MCF 10A (cell line): ENCODE measurements around the gene INPP5E. TPM values are rescaled to one million over a fixed set of nuclear protein-coding genes. Genes with fewer than 3 reads are reported as not detected.
"Not testable (repeated sequence)": the region's sequence is repeated elsewhere in the genome, so short reads cannot be mapped to it uniquely, and the experiment has no call there.

Experiments used
- BruUV-seq: library from RNA; stranded (reverse); fragments of 400-500 nt; replicated peaks from 2 replicates; lab custom pipeline; 2021; lab: Mats Ljungman, UMichigan
- CTCF ChIA-PET: fragments of 300-600 bp; sonication (Branson Sonifier 250); formaldehyde crosslinking; extraction: SDS; loops from one replicate; lab custom pipeline; 2021; ENCODE audit warnings: antibody characterized with exemption, inconsistent platforms; lab: Yijun Ruan, JAX
- POLR2A ChIA-PET: fragments of 300-600, 350-650 bp; sonication (Branson Sonifier 250); formaldehyde crosslinking; extraction: SDS; loops from one replicate; lab custom pipeline; 2020; ENCODE audit warnings: antibody characterized with exemption, inconsistent platforms; lab: Yijun Ruan, JAX
- DNase-seq: peaks from one replicate; pipeline ENCODE4 v3.0.0-alpha.2; 2018; ENCODE audit not compliant: unreplicated experiment
- H3K27ac Mint-ChIP-seq: one replicate; pipeline ENCODE4 v1.8.0; 2022; ENCODE audit warnings: mild to moderate bottlenecking, low read depth, mixed read lengths; ENCODE audit not compliant: unreplicated experiment
- H3K27me3 Mint-ChIP-seq: one replicate; pipeline ENCODE4 v1.8.0; 2022; ENCODE audit warnings: mixed read lengths; ENCODE audit not compliant: insufficient read depth, unreplicated experiment
- H3K36me3 Mint-ChIP-seq: one replicate; pipeline ENCODE4 v1.8.0; 2022; ENCODE audit warnings: mild to moderate bottlenecking, moderate library complexity, mixed read lengths; ENCODE audit not compliant: insufficient read depth, unreplicated experiment
- H3K4me1 Mint-ChIP-seq: one replicate; pipeline ENCODE4 v1.8.0; 2022; ENCODE audit warnings: mixed read lengths; ENCODE audit not compliant: insufficient read depth, unreplicated experiment
- H3K4me3 Mint-ChIP-seq: one replicate; pipeline ENCODE4 v1.8.0; 2022; ENCODE audit warnings: mild to moderate bottlenecking, moderate library complexity, mixed read lengths; ENCODE audit not compliant: unreplicated experiment
- H3K9me3 Mint-ChIP-seq: one replicate; pipeline ENCODE4 v1.8.0; 2022; ENCODE audit warnings: mixed read lengths; ENCODE audit not compliant: unreplicated experiment
- intact Hi-C: fragments of 100-400 bp; cut with micrococcal nuclease; formaldehyde crosslinking; loops from 2 replicates; pipeline ENCODE4 v1.14.1; 2022
- total RNA-seq: library from RNA; stranded (reverse); gene quantifications from 2 replicates; pipeline ENCODE4 v1.2.3, GENCODE V29; 2022
- TF ChIP-seq, protein P1 (sequence below): fragments of 200-600 bp; IDR thresholded peaks from one replicate; pipeline ENCODE4 v1.8.0; 2022; ENCODE audit warnings: antibody characterized with exemption, mild to moderate bottlenecking; ENCODE audit not compliant: unreplicated experiment

Gene INPP5E
- total RNA-seq, 1 experiment from 2014 or later = 16.3 TPM

GRCh38 chr9:136409557-136410455, 29.8 kb downstream of the INPP5E start:
- intact Hi-C loops = no loop called here
- DNase-seq = peak; percentile 46
- TSS peak; percentile 54 for BruUV-seq
- Mint-ChIP-seq H3K4me3 (peak overlapping the region; percentile 96), H3K36me3 (peaks cover 65% of the 10 kb centered on the region), H3K9me3 (no peaks in the 10 kb centered on the region), H3K27me3 (no peaks in the 10 kb centered on the region), H3K4me1 (peaks cover 19% of the 10 kb centered on the region), H3K27ac (peak overlapping the region; percentile 97)
- POLR2A ChIA-PET = interaction anchor here (0.5 to 5.1 kb wide), 17 partner anchors 8 to 814 kb away, joined by 3 to 37 read pairs (median 3); partner anchors contain the start of genes DNLZ, INPP5E, SNAPC4 and TMEM141
- TF ChIP-seq, protein P1, sequence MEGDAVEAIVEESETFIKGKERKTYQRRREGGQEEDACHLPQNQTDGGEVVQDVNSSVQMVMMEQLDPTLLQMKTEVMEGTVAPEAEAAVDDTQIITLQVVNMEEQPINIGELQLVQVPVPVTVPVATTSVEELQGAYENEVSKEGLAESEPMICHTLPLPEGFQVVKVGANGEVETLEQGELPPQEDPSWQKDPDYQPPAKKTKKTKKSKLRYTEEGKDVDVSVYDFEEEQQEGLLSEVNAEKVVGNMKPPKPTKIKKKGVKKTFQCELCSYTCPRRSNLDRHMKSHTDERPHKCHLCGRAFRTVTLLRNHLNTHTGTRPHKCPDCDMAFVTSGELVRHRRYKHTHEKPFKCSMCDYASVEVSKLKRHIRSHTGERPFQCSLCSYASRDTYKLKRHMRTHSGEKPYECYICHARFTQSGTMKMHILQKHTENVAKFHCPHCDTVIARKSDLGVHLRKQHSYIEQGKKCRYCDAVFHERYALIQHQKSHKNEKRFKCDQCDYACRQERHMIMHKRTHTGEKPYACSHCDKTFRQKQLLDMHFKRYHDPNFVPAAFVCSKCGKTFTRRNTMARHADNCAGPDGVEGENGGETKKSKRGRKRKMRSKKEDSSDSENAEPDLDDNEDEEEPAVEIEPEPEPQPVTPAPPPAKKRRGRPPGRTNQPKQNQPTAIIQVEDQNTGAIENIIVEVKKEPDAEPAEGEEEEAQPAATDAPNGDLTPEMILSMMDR = no peak
- CTCF ChIA-PET = interaction anchor here (0.6 to 1.7 kb wide), 5 partner anchors 9 to 74 kb away, joined by 3 to 14 read pairs (median 3); no protein-coding TSS in a partner anchor

DNA sequence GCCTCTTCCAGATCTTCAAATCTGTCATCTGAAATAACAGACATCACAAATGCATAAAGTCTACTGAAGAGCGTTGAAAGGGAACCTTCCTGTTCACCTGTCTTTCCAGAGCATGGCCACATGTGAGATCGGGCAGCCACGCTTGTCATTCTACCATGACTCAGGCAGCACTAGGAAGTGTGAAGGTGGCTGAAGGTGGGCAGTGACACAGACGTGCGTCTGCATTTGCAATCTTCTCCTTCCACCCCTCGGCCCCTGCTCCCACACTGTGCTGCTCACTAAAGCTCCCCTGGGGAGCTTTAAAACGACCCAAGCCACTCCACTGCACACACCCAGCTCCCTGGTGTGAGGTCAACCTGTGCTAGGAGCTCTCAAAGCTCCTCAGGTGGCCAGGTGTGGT, 31.7 kb downstream of the INPP5E start:
- no peak overlapping the region for H3K27ac Mint-ChIP-seq
- H3K4me3 Mint-ChIP-seq = no peak overlapping the region
- peaks cover 19% of the 10 kb centered on the region for H3K4me1 Mint-ChIP-seq
- CTCF ChIA-PET = interaction anchor here (0.6 kb wide), 2 partner anchors 41 to 65 kb away, joined by 3 read pairs; no protein-coding TSS in a partner anchor
- POLR2A ChIA-PET = no interaction called here
- no TSS peak for BruUV-seq
- H3K9me3 Mint-ChIP-seq = no peaks in the 10 kb centered on the region
- peaks cover 58% of the 10 kb centered on the region for H3K36me3 Mint-ChIP-seq
- TF ChIP-seq, protein P1 = no peak
- intact Hi-C loops = no loop called here
- H3K27me3 Mint-ChIP-seq = no peaks in the 10 kb centered on the region
- DNase-seq = no peak

GRCh38 chr9:136407061-136407460, 32.6 kb downstream of the INPP5E start:
- Mint-ChIP-seq H3K36me3 (peaks cover 54% of the 10 kb centered on the region), H3K4me1 (peaks cover 18% of the 10 kb centered on the region)
- H3K9me3 Mint-ChIP-seq, H3K27ac Mint-ChIP-seq, BruUV-seq, H3K27me3 Mint-ChIP-seq, H3K4me3 Mint-ChIP-seq, intact Hi-C loops, DNase-seq: not testable (repeated sequence)
- ChIA-PET POLR2A (interaction anchor here (0.6 kb wide), 1 partner anchor 320 kb away, joined by 3 read pairs; no protein-coding TSS in a partner anchor), CTCF (interaction anchor here (0.6 kb wide), 1 partner anchor 8 kb away, joined by 3 read pairs; no protein-coding TSS in a partner anchor)

DNA sequence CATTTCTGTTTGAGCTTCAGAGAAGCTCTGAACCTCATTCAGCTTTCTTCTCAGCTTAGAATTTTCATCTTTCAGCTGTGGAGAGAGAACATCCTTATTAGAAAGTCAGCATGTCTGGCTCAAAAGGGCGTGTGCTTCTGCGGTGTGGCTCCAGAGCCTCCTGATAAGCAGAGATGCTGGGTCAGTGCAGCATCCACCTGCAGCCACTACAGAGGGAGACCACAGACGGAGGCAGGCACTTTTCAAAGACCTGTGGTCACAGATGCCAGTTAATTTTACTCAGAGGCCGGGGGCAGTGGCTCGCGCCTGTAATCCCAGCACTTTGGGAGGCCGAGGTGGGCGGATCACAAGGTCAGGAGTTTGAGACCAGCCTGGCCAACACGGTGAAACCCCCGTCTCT, 33.7 kb downstream of the INPP5E start:
- H3K27ac Mint-ChIP-seq, CTCF ChIA-PET, BruUV-seq, POLR2A ChIA-PET, H3K9me3 Mint-ChIP-seq, intact Hi-C loops, H3K27me3 Mint-ChIP-seq, H3K4me3 Mint-ChIP-seq, H3K4me1 Mint-ChIP-seq, DNase-seq: not testable (repeated sequence)
- H3K36me3 Mint-ChIP-seq = peaks cover 58% of the 10 kb centered on the region

GRCh38 chr9:136405481-136405880, 34.2 kb downstream of the INPP5E start:
- ChIA-PET CTCF (no interaction called here), POLR2A (no interaction called here)
- TF ChIP-seq, protein P1 = no peak
- no peaks in the 10 kb centered on the region for H3K9me3 Mint-ChIP-seq
- intact Hi-C loops = no loop called here
- H3K36me3 Mint-ChIP-seq = peaks cover 58% of the 10 kb centered on the region
- no TSS peak for BruUV-seq
- no peak for DNase-seq
- no peak overlapping the region for H3K27ac Mint-ChIP-seq
- no peaks in the 10 kb centered on the region for H3K27me3 Mint-ChIP-seq
- H3K4me3 Mint-ChIP-seq = no peak overlapping the region
- H3K4me1 Mint-ChIP-seq = peaks cover 7% of the 10 kb centered on the region
